ENCODE data around the gene UBR4.

DNA sequence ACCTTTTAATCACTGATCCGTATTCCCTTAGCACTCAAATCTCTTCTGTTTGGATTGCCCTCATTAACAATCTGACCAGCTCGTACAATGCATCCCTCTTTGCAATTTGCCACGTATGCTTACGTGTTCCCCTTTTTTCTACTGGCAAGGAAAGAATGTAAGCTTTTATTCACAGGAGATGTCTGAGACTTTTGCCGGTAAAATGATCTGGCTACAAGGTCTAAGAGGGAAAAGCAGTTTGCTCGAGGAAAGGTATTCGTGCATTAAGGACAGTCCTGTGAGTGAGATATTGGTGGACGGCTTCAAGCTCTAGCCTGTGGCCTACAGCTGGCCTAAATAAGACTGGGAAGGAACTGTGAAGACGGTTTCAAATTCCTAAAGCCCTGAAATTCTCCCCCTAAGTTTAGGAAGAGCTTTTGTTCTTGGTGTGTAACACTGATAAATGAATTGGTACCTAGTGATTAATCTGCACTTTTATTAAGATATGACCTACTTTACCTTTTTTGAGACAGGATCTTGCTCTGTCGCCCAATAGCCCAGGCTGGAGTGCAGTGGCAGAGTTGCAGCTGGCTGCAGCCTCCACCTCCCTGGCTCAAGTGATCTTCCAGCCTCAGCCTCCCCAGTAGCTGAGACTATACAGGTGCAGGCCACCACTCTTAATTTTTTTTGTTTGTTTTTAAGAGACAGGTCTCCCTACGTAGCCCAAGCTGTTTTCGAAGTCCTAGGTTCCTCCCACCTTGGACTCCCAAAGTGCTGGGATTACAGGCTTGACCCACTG lies 895 bp upstream of the UBR4 start:
- TF ChIP-seq RAD21 (conservative IDR thresholded peaks at IDR 0.05) (no peak), EZH2 (IDR thresholded peaks at IDR 0.05; ENCODE audit: borderline replicate concordance, insufficient read depth, low read length, poor library complexity, severe bottlenecking) (no peak)
- TF ChIP-seq, protein P1, sequence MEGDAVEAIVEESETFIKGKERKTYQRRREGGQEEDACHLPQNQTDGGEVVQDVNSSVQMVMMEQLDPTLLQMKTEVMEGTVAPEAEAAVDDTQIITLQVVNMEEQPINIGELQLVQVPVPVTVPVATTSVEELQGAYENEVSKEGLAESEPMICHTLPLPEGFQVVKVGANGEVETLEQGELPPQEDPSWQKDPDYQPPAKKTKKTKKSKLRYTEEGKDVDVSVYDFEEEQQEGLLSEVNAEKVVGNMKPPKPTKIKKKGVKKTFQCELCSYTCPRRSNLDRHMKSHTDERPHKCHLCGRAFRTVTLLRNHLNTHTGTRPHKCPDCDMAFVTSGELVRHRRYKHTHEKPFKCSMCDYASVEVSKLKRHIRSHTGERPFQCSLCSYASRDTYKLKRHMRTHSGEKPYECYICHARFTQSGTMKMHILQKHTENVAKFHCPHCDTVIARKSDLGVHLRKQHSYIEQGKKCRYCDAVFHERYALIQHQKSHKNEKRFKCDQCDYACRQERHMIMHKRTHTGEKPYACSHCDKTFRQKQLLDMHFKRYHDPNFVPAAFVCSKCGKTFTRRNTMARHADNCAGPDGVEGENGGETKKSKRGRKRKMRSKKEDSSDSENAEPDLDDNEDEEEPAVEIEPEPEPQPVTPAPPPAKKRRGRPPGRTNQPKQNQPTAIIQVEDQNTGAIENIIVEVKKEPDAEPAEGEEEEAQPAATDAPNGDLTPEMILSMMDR (IDR thresholded peaks at IDR 0.05; ENCODE audit: poor library complexity, severe bottlenecking), result no peak
